BLaER1 treated with 17β-estradiol and CSF1 and Interleukin-3, amounts not matched to agents 10 nM and 100 nM (cell line): ENCODE results near the gene KRTAP5-2.

Source experiments
- H3K27ac ChIP-seq, 11 experiments: shearing (Covaris generic); formaldehyde crosslinking; 2 replicates each; pipeline ENCODE4 v1.8.1; 2022
- H3K27me3 ChIP-seq, 11 experiments: shearing (Covaris generic); formaldehyde crosslinking; 2 replicates each; pipeline ENCODE4 v1.8.1; 2022
- H3K36me3 ChIP-seq, 11 experiments: shearing (Covaris generic); formaldehyde crosslinking; 2 replicates each; pipeline ENCODE4 v1.8.1; 2022
- H3K4me1 ChIP-seq, 10 experiments: shearing (Covaris generic); formaldehyde crosslinking; 2 replicates each; pipeline ENCODE4 v1.8.1; 2022
- H3K4me2 ChIP-seq, 11 experiments: shearing (Covaris generic); formaldehyde crosslinking; 2 replicates each; pipeline ENCODE4 v1.8.1; 2022
- H3K4me3 ChIP-seq, 10 experiments: shearing (Covaris generic); formaldehyde crosslinking; 2 replicates each; pipeline ENCODE4 v1.8.1; 2022
- H3K9ac ChIP-seq, 11 experiments: shearing (Covaris generic); formaldehyde crosslinking; 2 replicates each; pipeline ENCODE4 v1.8.1; 2022
- H3K9me3 ChIP-seq, 11 experiments: shearing (Covaris generic); formaldehyde crosslinking; replicated peaks in 1 of 11; 2 replicates each; pipeline ENCODE4 v1.8.1; 2022
- H4K20me1 ChIP-seq, 11 experiments: shearing (Covaris generic); formaldehyde crosslinking; 2 replicates each; pipeline ENCODE4 v1.8.1; 2022
- Cebpa-rat ChIP-seq, 11 experiments: shearing (Covaris generic); IDR thresholded peaks; 2 replicates each; pipeline ENCODE4 v1.8.1; 2022

Gene KRTAP5-2

GRCh38 chr11:1560649-1561251 lies 37.3 kb downstream of the KRTAP5-2 start:
- no peak for TF ChIP-seq Cebpa-rat (IDR thresholded peaks at IDR 0.05)
- Histone ChIP-seq H4K20me1 (peaks cover 12 to 88% (median 65%) of the 10 kb centered on the region in 11 experiments; a peak in 20 of 22 replicates), H3K4me1 (peaks cover 0 to 17% (median 9%) of the 10 kb centered on the region in 10 experiments; a peak in 9 of 20 replicates), H3K36me3 (peaks cover 0 to 63% (median 0%) of the 10 kb centered on the region in 11 experiments; a peak in 5 of 22 replicates), H3K9ac (no peak overlapping the region), H3K4me2 (no peak overlapping the region), H3K27ac (no peak overlapping the region), H3K27me3 (peaks cover 15 to 57% (median 38%) of the 10 kb centered on the region in 11 experiments; a peak in 21 of 22 replicates), H3K9me3 (no peaks in the 10 kb centered on the region), H3K4me3 (no peak overlapping the region)

- peaks cover 6 to 88% (median 60%) of the 10 kb centered on the region in 11 experiments; a peak in 20 of 22 replicates for H4K20me1 ChIP-seq
- no peak overlapping the region for H3K27ac ChIP-seq
- no peak for TF ChIP-seq Cebpa-rat (IDR thresholded peaks at IDR 0.05)
- no peak overlapping the region for H3K4me2 ChIP-seq
- peaks cover 14 to 57% (median 38%) of the 10 kb centered on the region in 11 experiments for H3K27me3 ChIP-seq
- peaks cover 0 to 63% (median 0%) of the 10 kb centered on the region in 11 experiments; a peak in 5 of 22 replicates for H3K36me3 ChIP-seq
- no peak overlapping the region for H3K4me3 ChIP-seq
- no peak overlapping the region for H3K9ac ChIP-seq
- H3K9me3 ChIP-seq = no peaks in the 10 kb centered on the region
- peaks cover 0 to 17% (median 9%) of the 10 kb centered on the region in 10 experiments; a peak in 9 of 20 replicates for H3K4me1 ChIP-seq
These were observed 38.0 kb downstream of the KRTAP5-2 start for GRCh38 chr11:1560002-1560648.

- peaks cover 0 to 11% (median 4%) of the 10 kb centered on the region in 10 experiments; a peak in 8 of 20 replicates for H3K4me1 ChIP-seq
- H3K4me2 ChIP-seq = no peak overlapping the region; a peak in 1 of 22 replicates
- H3K9ac ChIP-seq = no peak overlapping the region
- H3K27ac ChIP-seq = no peak overlapping the region
- H3K27me3 ChIP-seq = peaks cover 16 to 57% (median 39%) of the 10 kb centered on the region in 11 experiments
- H3K4me3 ChIP-seq = no peak overlapping the region
- peaks cover 0 to 63% (median 0%) of the 10 kb centered on the region in 11 experiments; a peak in 5 of 22 replicates for H3K36me3 ChIP-seq
- TF ChIP-seq Cebpa-rat (IDR thresholded peaks at IDR 0.05) = no peak
- peaks cover 0 to 87% (median 52%) of the 10 kb centered on the region in 11 experiments; a peak in 16 of 22 replicates for H4K20me1 ChIP-seq
- no peaks in the 10 kb centered on the region for H3K9me3 ChIP-seq
These were observed 38.8 kb downstream of the KRTAP5-2 start for GRCh38 chr11:1559111-1559951.

GRCh38 chr11:1558775-1559110 lies 39.4 kb downstream of the KRTAP5-2 start:
- peaks cover 22 to 57% (median 40%) of the 10 kb centered on the region in 11 experiments for H3K27me3 ChIP-seq
- H3K27ac ChIP-seq = no peak overlapping the region
- H3K4me3 ChIP-seq = no peak overlapping the region
- TF ChIP-seq Cebpa-rat (IDR thresholded peaks at IDR 0.05) = no peak
- H3K9me3 ChIP-seq = no peaks in the 10 kb centered on the region
- peaks cover 0 to 87% (median 46%) of the 10 kb centered on the region in 11 experiments; a peak in 16 of 22 replicates for H4K20me1 ChIP-seq
- peaks cover 0 to 7% (median 0%) of the 10 kb centered on the region in 10 experiments; a peak in 5 of 20 replicates for H3K4me1 ChIP-seq
- no peak overlapping the region for H3K4me2 ChIP-seq
- H3K9ac ChIP-seq = no peak overlapping the region
- H3K36me3 ChIP-seq = peaks cover 0 to 59% (median 0%) of the 10 kb centered on the region in 11 experiments; a peak in 5 of 22 replicates

- no peak overlapping the region for H3K9ac ChIP-seq
- no peak overlapping the region for H3K27ac ChIP-seq
- H3K36me3 ChIP-seq = peaks cover 0 to 53% (median 0%) of the 10 kb centered on the region in 11 experiments; a peak in 5 of 22 replicates
- TF ChIP-seq Cebpa-rat (IDR thresholded peaks at IDR 0.05) = no peak
- no peak overlapping the region for H3K4me2 ChIP-seq
- peaks cover 0 to 2% (median 0%) of the 10 kb centered on the region in 10 experiments; a peak in 2 of 20 replicates for H3K4me1 ChIP-seq
- H3K9me3 ChIP-seq = no peaks in the 10 kb centered on the region
- peaks cover 28 to 62% (median 45%) of the 10 kb centered on the region in 11 experiments for H3K27me3 ChIP-seq
- H4K20me1 ChIP-seq = peaks cover 0 to 83% (median 44%) of the 10 kb centered on the region in 11 experiments; a peak in 15 of 22 replicates
- no peak overlapping the region for H3K4me3 ChIP-seq
These were observed 40.0 kb downstream of the KRTAP5-2 start for GRCh38 chr11:1557904-1558774.

GRCh38 chr11:1557051-1557884 lies 40.8 kb downstream of the KRTAP5-2 start:
- peaks cover 0 to 4% (median 0%) of the 10 kb centered on the region in 10 experiments; a peak in 2 of 20 replicates for H3K4me1 ChIP-seq
- H3K27ac ChIP-seq = no peak overlapping the region
- H3K27me3 ChIP-seq = peaks cover 33 to 70% (median 52%) of the 10 kb centered on the region in 11 experiments
- no peaks in the 10 kb centered on the region for H3K9me3 ChIP-seq
- H3K4me3 ChIP-seq = no peak overlapping the region
- H3K9ac ChIP-seq = no peak overlapping the region
- H3K4me2 ChIP-seq = no peak overlapping the region
- peaks cover 0 to 46% (median 0%) of the 10 kb centered on the region in 11 experiments; a peak in 5 of 22 replicates for H3K36me3 ChIP-seq
- no peak for TF ChIP-seq Cebpa-rat (IDR thresholded peaks at IDR 0.05)
- peaks cover 0 to 74% (median 37%) of the 10 kb centered on the region in 11 experiments; a peak in 13 of 22 replicates for H4K20me1 ChIP-seq

- peaks cover 0 to 66% (median 29%) of the 10 kb centered on the region in 11 experiments; a peak in 13 of 22 replicates for H4K20me1 ChIP-seq
- peaks cover 33 to 72% (median 54%) of the 10 kb centered on the region in 11 experiments for H3K27me3 ChIP-seq
- no peak overlapping the region for H3K27ac ChIP-seq
- TF ChIP-seq Cebpa-rat (IDR thresholded peaks at IDR 0.05) = no peak
- no peak overlapping the region for H3K4me3 ChIP-seq
- H3K36me3 ChIP-seq = peaks cover 0 to 37% (median 0%) of the 10 kb centered on the region in 11 experiments; a peak in 5 of 22 replicates
- no peaks in the 10 kb centered on the region for H3K9me3 ChIP-seq
- H3K4me1 ChIP-seq = peaks cover 0 to 4% (median 0%) of the 10 kb centered on the region in 10 experiments; a peak in 2 of 20 replicates
- no peak overlapping the region for H3K4me2 ChIP-seq
- no peak overlapping the region for H3K9ac ChIP-seq
These were observed 41.7 kb downstream of the KRTAP5-2 start for GRCh38 chr11:1556278-1556902.
